ENCODE results near the gene TPRG1L.

DNA sequence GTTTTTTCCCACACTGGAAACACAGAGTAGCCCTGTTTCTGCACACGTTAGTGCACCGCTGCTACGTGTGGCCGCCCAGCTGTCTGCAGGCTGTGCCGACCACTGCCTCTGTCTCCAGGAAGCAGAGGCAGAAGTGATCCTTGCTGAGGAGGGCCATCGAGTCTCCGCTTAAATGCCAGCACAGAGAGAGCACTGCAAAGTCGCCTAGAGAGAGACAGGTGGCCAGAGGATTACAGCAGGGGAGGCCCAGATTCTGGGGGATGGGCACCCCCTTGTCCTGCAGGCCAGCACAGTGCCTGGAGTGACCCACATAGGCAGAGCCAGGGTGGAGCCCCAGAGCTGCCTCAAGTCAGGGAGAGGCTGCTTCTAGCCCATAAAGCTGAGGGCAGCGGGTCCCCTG, 6.1 kb downstream of the TPRG1L start:
- no peak for TF ChIP-seq EZH2phosphoT487 (IDR thresholded peaks at IDR 0.05; ENCODE audit: low read depth)
- TF ChIP-seq, protein P1, sequence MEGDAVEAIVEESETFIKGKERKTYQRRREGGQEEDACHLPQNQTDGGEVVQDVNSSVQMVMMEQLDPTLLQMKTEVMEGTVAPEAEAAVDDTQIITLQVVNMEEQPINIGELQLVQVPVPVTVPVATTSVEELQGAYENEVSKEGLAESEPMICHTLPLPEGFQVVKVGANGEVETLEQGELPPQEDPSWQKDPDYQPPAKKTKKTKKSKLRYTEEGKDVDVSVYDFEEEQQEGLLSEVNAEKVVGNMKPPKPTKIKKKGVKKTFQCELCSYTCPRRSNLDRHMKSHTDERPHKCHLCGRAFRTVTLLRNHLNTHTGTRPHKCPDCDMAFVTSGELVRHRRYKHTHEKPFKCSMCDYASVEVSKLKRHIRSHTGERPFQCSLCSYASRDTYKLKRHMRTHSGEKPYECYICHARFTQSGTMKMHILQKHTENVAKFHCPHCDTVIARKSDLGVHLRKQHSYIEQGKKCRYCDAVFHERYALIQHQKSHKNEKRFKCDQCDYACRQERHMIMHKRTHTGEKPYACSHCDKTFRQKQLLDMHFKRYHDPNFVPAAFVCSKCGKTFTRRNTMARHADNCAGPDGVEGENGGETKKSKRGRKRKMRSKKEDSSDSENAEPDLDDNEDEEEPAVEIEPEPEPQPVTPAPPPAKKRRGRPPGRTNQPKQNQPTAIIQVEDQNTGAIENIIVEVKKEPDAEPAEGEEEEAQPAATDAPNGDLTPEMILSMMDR (IDR thresholded peaks at IDR 0.05; ENCODE audit: low read depth, low read length), result no peak

Measured in OCI-LY3 (cell line).